ENCODE data around the gene TRRAP.

TRRAP gene

DNA sequence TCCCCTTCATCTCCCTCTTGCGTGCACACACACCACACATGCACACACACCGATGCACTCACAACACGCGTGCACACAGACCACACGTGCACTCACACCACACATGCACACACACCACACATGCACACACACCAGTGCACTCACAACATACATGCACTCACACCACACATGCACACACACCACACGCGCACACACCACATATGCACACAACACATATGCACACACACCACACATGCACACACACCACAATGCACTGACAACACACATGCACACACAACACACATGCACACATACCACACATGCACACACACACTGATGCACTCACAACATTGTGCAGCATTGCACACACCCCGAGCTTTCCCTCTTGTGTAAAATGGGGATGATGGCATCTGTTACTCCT, 68.1 kb downstream of the TRRAP start:
- DNase-seq (ENCODE audit: low read depth, low spot score), result no peak

GRCh38 chr7:98949336-98950044, 71.2 kb downstream of the TRRAP start:
- DNase-seq (ENCODE audit: low read depth, low spot score), result no peak

- DNase-seq (ENCODE audit: low read depth, low spot score), result no peak
Observed at GRCh38 chr7:98955992-98956391, 77.7 kb downstream of the TRRAP start.

- no peak for DNase-seq (ENCODE audit: low read depth, low spot score)
Observed at GRCh38 chr7:98956469-98956868, 78.1 kb downstream of the TRRAP start.

DNA sequence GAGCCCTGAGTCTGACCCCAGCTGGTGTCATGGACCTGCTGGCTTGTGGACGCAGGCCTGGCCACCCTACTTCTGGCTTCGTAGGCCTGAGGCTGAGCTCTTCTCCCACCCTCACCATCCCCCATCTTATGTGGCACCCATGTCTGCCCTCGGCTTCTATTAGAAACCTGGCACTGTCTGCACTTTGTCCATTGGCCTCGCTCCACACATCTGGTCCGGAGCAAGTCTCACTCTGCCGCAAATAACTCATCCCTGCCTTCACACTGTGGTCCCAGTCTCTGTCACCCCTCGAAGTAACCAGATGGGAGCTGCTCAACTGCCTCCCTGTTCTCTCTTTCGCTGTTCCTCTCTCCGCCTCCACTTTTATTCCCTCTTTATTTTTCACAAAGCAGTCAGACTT, 78.6 kb downstream of the TRRAP start:
- no peak for DNase-seq (ENCODE audit: low read depth, low spot score)

- no peak for DNase-seq (ENCODE audit: low read depth, low spot score)
Observed at GRCh38 chr7:98957766-98958165, 79.4 kb downstream of the TRRAP start.

- no peak for DNase-seq (ENCODE audit: low read depth, low spot score)
Observed at GRCh38 chr7:98958968-98959367, 80.6 kb downstream of the TRRAP start.

- DNase-seq (ENCODE audit: low read depth, low spot score), result no peak
Observed at GRCh38 chr7:98963305-98963704, 85.0 kb downstream of the TRRAP start.

DNA sequence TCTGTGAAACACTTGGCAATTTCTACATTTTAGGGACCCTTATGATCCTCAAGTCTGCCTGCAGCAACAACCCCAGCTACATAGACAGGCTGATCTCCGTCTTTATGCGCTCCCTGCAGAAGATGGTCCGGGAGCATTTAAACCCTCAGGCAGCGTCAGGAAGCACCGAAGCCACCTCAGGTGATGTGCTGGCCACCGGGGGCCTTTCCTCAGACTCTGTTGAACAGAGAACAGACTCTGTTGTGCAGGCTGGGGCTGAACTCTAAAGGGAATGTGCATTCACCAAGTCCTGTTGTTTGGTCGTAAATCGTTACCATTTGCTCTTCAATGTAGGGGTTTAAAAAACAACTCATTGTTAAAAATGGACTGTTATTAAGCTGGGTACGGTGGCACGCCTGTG, 86.3 kb downstream of the TRRAP start:
- no peak for DNase-seq (ENCODE audit: low read depth, low spot score)

DNA sequence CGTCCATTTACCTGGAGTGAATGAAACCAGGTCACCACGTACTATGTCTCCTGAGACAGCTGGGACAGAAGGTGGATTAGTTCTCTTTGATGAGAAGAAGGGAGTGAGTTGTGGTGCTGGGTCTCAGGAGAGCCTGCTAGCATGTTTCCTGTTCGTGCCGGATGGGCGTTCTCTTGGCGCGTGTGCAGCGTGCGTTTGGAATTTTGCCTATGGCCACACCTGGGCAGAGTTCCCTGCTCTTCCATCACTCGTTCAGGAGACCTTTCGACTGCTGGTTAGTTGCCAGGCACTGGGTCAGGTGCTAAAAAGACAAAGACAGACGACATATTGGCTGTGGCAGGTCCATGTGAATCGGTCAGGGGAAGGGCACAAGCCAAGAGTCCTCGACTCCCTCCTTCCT, 90.3 kb downstream of the TRRAP start:
- DNase-seq (ENCODE audit: low read depth, low spot score), result no peak

GRCh38 chr7:98969386-98969785, 91.1 kb downstream of the TRRAP start:
- no peak for DNase-seq (ENCODE audit: low read depth, low spot score)

DNA sequence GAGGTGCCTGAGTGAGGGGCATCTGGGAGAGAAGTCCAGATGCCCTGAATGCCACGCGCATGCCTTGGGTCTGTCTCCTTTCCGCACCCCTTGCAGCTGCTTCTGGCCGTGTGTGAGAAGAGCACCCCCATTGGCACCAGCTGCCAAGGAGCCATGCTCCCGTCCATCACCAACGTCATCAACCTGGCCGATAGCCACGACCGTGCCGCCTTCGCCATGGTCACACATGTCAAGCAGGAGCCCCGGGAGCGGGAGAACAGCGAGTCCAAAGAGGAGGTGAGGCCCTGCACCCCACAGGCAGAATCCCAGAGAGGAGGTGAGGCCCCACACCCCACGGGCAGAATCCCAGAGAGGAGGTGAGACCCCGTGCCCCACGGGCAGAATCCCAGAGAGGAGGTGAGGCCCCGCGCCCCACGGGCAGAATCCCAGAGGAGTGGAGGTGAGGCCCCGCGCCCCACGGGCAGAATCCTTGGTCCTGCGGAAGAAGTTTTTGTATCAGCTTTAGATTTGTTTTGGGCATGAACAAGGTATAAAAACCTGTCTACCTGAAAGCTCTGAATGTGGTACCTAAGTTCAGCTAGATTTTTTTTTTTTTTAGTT, 91.8 kb downstream of the TRRAP start:
- no peak for DNase-seq (ENCODE audit: low read depth, low spot score)

- DNase-seq (ENCODE audit: low read depth, low spot score), result no peak
Observed at GRCh38 chr7:98970805-98971204, 92.5 kb downstream of the TRRAP start.

DNA sequence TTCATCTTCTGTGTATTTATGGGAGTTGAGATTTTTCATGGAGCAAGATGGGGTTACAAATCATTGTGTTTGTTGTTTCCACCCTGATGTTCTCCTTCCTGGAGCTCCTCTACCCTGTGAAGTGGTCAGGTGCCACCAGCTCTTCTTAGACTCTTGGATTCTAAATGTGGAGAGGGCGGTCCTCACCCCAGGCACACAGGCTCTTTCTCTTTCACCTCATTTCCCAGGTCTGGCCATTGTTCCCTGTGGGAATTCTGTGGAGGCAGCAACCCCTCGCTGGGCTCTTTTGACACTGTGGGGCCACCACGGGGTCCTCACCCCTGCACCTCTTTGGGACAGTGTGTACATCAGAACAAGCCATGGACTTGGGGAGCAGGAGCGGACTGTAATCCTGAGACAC, 95.9 kb downstream of the TRRAP start:
- DNase-seq (ENCODE audit: low read depth, low spot score), result no peak

DNA sequence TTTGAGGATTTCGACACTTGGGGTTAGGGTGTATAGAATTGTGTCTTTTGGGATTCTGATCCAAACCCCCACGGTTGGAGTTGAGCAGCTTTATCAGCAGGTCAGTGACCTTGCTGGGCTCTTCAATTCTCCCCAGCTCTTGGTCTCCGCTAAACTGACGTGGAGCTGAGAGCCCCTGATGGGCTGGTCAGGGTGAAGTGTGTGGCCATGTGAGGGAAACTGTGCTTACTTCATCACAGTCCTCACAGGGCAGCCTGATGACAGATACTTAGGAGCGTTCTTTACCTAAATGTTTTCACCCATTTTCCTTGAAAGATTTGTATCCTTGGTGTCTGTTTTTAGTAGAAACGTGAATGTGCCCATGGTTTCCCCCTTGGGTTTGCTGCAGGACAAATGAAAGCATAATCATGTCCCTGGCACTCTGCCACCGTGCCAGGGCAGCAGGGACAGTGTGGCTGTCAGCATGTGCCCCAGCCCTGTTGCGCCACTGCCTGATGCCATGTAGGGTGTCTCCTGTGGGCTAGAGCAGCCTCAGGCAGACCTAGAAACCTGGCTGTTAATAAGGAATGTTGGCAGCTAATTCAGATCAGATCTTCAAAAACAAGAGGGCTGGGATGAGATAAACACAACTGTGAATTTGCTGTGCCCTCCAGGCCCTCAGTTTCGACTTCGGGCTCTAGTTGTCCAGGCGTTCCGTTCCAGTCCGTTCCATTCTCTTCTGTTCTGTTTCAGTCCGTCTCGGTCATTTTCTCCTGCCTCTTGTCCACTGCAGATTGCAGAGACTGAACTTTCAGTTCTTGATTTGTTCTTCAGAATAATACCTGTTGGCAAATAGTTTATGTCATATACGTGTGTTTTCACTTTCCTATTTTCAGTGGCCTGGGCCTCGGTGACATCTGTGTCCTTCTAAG, 96.8 kb downstream of the TRRAP start:
- DNase-seq (ENCODE audit: low read depth, low spot score), result no peak

DNA sequence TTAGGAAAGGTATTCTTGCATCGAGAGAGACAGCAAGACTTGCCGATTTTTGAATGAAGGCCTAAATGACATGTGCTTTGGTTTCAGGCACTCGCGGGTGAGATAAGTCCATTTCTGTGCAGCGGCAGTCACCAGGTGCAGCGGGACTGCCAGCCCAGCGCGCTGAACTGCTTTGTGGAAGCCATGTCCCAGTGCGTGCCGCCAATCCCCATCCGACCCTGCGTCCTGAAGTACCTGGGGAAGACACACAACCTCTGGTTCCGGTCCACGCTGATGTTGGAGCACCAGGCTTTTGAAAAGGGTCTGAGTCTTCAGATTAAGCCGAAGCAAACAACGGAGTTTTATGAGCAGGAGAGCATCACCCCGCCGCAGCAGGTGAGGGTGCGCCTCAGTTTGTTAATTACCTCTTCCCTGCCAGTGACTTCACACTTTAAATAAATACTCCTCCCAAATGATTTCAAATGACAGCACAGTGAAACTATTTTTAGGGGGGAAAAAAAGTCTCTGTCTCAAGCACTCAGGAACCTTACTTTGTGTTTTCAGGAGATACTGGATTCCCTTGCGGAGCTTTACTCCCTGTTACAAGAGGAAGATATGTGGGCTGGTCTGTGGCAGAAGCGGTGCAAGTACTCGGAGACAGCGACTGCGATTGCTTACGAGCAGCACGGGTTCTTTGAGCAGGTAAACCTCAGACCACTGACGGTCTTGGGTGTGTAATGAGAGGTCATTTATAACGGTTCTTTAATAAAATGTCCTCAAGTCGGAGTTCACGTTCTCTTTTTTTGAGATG, 98.3 kb downstream of the TRRAP start:
- DNase-seq (ENCODE audit: low read depth, low spot score), result no peak

DNA sequence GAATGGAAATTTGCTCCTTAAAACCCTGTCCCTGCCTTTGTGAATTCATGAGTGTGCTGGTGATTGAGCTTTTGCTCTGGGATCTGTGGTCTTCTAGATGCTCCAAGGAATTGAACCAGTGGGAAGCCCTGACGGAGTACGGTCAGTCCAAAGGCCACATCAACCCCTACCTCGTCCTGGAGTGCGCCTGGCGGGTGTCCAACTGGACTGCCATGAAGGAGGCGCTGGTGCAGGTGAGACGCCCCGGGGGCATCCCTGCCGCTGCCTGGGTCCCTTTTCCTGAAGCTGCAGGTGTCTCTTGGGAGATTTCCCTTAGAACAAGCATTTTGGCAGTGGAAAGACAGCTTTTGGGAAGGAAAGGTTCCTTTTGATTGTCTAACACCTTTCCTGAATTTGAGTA, 100.3 kb downstream of the TRRAP start:
- no peak for DNase-seq (ENCODE audit: low read depth, low spot score)

DNA sequence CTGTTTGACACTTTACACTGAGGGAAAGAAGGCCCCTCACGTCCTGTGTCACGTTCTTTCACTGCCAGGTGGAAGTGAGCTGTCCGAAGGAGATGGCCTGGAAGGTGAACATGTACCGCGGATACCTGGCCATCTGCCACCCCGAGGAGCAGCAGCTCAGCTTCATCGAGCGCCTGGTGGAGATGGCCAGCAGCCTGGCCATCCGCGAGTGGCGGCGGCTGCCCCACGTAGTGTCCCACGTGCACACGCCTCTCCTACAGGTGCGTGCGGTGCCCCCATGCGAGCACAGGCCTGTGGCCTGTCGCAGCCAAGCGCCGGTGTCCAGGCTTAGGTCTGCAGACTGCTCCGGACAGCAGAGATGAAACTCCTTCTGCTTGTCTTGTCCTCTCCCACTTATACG, 103.4 kb downstream of the TRRAP start:
- DNase-seq (ENCODE audit: low read depth, low spot score), result no peak

GRCh38 chr7:98982686-98983085, 104.4 kb downstream of the TRRAP start:
- no peak for DNase-seq (ENCODE audit: low read depth, low spot score)

DNA sequence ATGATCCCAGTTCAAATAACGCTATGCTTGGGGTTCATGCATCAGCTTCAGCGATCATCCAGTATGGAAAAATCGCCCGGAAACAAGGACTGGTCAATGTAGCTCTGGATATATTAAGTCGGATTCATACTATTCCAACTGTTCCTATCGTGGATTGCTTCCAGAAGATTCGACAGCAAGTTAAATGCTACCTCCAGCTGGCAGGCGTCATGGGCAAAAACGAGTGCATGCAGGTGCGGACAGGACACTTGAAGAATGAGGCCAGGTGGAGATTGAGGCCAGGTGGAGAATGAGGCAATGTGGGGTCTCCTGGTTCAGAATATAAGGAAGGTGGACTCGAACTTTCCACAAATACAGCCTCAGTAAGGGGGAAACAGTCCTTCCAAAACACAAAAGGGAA, 105.8 kb downstream of the TRRAP start:
- no peak for DNase-seq (ENCODE audit: low read depth, low spot score)

DNA sequence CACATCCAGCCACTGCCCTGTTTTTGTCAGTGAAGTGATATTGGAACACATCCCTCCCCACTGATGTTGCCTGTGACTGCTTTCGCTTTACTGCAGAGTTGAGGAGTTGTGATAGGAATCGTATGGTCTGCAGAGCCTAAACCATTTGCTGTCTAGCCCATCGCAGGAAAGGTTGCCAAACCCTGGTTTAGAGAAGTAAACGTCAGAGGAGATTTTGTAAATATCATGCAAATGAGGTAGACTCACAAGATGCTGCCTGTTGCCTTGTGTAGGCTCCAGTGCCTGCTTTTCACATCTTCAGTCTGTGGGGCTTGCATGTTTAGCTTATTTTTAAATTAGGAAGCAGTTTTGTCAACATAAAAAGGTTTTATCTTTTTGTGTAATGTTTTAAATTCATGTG, 107.1 kb downstream of the TRRAP start:
- DNase-seq (ENCODE audit: low read depth, low spot score), result no peak

DNA sequence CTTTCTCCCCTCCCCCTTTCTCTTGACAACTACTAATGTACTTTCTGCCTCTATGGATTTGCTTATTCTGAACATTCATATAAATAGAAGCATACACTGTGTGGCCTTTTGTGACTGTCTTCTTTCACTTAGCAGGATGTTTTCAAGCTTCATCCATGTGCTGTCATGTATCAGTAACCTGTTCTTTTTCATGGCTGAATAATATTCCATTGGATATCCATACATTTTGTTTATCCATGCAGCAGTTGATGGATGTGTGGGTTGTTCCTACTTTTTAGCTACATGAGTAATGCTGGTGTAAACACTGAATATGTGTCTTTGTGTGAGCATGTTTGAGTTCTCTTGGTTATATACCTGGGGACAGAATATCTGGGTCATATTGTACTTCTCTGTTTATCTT, 107.6 kb downstream of the TRRAP start:
- DNase-seq (ENCODE audit: low read depth, low spot score), result no peak

Measured in brain pericyte (primary cell).